Fibroblast of lung (primary cell): ENCODE measurements around the gene SBNO1.

Source experiments
- EZH2 ChIP-seq: IDR thresholded peaks from 2 replicates; pipeline ENCODE4 v1.5.1; 2012; ENCODE audit warnings: low read length, control low read depth, mild to moderate bottlenecking; ENCODE audit errors: missing control alignments
- TF ChIP-seq, protein P1 (sequence below), 2 donors: IDR thresholded peaks in 1 of 2; conservative IDR thresholded peaks in 1 of 2; 1 replicate in 1 of 2; 2 replicates in 1 of 2; pipeline ENCODE4 v1.5.1; 2011 to 2012; ENCODE audit warnings: low read length in 2 of 2, control low read depth in 1 of 2, inconsistent platforms in 1 of 2, low read depth in 1 of 2, mild to moderate bottlenecking in 1 of 2

DNA sequence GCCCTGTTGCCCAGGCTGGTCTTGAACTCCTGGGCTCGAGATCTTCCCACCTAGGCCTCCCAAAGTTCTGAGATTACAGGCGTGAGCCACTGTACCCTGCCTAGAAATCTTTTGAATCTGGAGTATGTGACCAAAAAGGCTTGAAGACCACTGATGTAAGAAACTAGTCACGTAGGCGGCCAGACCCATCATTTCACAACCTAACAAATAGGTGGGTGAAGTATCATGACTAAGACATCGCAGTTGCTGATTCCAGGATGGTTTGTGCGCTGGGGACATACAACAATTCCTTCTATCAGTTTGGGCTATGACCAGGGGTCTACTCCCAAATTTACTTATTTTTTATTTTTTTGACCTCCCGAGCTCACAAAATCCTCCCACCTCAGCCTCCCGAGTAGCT is 81.2 kb downstream of the SBNO1 start:
- TF ChIP-seq EZH2 = no peak
- TF ChIP-seq, protein P1, sequence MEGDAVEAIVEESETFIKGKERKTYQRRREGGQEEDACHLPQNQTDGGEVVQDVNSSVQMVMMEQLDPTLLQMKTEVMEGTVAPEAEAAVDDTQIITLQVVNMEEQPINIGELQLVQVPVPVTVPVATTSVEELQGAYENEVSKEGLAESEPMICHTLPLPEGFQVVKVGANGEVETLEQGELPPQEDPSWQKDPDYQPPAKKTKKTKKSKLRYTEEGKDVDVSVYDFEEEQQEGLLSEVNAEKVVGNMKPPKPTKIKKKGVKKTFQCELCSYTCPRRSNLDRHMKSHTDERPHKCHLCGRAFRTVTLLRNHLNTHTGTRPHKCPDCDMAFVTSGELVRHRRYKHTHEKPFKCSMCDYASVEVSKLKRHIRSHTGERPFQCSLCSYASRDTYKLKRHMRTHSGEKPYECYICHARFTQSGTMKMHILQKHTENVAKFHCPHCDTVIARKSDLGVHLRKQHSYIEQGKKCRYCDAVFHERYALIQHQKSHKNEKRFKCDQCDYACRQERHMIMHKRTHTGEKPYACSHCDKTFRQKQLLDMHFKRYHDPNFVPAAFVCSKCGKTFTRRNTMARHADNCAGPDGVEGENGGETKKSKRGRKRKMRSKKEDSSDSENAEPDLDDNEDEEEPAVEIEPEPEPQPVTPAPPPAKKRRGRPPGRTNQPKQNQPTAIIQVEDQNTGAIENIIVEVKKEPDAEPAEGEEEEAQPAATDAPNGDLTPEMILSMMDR (conservative IDR thresholded peaks at IDR 0.05 in 1 of 2, IDR thresholded peaks at IDR 0.05 in 1 of 2; ENCODE audit: low read depth in 1 of 2, low read length in 2 of 2) = no peak
